Body of pancreas (tissue), 4 donors: ENCODE measurements around the gene KIAA1217. TPM values are rescaled to one million over a fixed set of nuclear protein-coding genes. Genes with fewer than 3 reads are reported as not detected.
A peak's percentile ranks its signal among the peaks of the same experiment; 100 is the strongest.

ENCODE experiments used
- ATAC-seq: fragments of 150-250 bp; one replicate; pipeline ENCODE4 v1.9.1; 2016
- DNase-seq, 4 donors: peaks; one replicate each; pipeline ENCODE4 v3.0.0-alpha.2; 2019
- H3K27ac ChIP-seq, 4 donors: fragments of 200-600 bp; sonication (generic); 1 replicate in 3 of 4; 2 replicates in 1 of 4; pipeline versions ENCODE4 v1.5.1 to v1.6.1; 2016 to 2019; ENCODE audit warnings: mild to moderate bottlenecking in 1 of 4, mixed read lengths in 1 of 4, moderate library complexity in 1 of 4
- H3K27me3 ChIP-seq, 2 donors: fragments of 200-600 bp; sonication (generic); one replicate each; pipeline ENCODE4 v1.6.0; 2016; ENCODE audit warnings: mild to moderate bottlenecking in 1 of 2
- H3K36me3 ChIP-seq, 2 donors: fragments of 200-600 bp; sonication (generic); replicated peaks in 1 of 2; 2 replicates each; pipeline ENCODE4 v1.5.1; 2016; ENCODE audit warnings: low read depth in 2 of 2; ENCODE audit not compliant: insufficient read depth in 1 of 2
- H3K4me1 ChIP-seq: fragments of 200-600 bp; sonication (generic); one replicate; pipeline ENCODE4 v1.6.0; 2016
- H3K4me3 ChIP-seq, 2 donors: fragments of 200-600 bp; sonication (generic); 1 replicate in 1 of 2; 2 replicates in 1 of 2; pipeline ENCODE4 v1.5.1; 2016 to 2019
- H3K9me3 ChIP-seq, 3 donors: fragments of 200-600 bp; sonication (generic); 1 replicate in 2 of 3; 2 replicates in 1 of 3; pipeline ENCODE4 v1.5.1; 2016
- POLR2A ChIP-seq, 3 donors: fragments of 450-650 bp; IDR thresholded peaks; one replicate each; pipeline ENCODE4 v1.6.1; 2016; ENCODE audit warnings: antibody characterized with exemption in 3 of 3, mild to moderate bottlenecking in 2 of 3
- WGBS, 2 donors: methylation state at CpG; one replicate each; pipeline ENCODE4 v1.1.5; 2017; 5-methylcytosine and 5-hydroxymethylcytosine counted together
- intact Hi-C: fragments of 100-400 bp; cut with DNase I; formaldehyde crosslinking; loops from one replicate; pipeline ENCODE4 v1.15.1; 2023
- total RNA-seq, 2 donors: library from RNA; depleted of rRNA; stranded (reverse); fragments of >200 nt; gene quantifications; one replicate each; pipeline ENCODE4 v1.1.0, GENCODE V29; 2016
- TF ChIP-seq, protein P1 (sequence below), 7 experiments: fragments of 450-650 bp in 4 of 7; fragments of 200-600 bp in 3 of 7; sonication (generic) in 3 of 7; IDR thresholded peaks; one replicate each; pipeline ENCODE4 v1.5.1; 2016 to 2019; ENCODE audit warnings: antibody characterized with exemption in 7 of 7

The KIAA1217 gene
- total RNA-seq, 2 donors from 2014 or later = 25.9 to 36.9 TPM

DNA sequence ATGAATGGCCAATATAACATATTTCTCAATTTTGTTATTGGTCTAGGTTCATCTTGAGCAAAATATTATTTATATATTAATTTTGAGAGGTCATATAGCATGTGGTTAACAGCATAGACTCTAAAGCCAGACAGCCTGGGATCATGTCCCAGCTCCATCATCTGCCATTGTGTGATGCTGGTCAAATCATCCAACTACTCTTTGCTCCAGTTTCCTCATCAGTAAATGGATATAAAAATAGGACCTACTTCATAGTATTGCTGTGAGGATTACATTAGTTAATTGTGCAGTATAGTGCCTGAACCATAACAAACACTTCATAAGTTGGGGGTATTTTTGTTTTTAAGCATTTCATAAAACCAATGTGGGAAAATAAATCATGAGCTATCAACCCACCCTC lies 199.0 kb downstream of the KIAA1217 start:
- intact Hi-C loops = no loop called here
- no peak for TF ChIP-seq POLR2A (IDR thresholded peaks at IDR 0.05)
- TF ChIP-seq, protein P1, sequence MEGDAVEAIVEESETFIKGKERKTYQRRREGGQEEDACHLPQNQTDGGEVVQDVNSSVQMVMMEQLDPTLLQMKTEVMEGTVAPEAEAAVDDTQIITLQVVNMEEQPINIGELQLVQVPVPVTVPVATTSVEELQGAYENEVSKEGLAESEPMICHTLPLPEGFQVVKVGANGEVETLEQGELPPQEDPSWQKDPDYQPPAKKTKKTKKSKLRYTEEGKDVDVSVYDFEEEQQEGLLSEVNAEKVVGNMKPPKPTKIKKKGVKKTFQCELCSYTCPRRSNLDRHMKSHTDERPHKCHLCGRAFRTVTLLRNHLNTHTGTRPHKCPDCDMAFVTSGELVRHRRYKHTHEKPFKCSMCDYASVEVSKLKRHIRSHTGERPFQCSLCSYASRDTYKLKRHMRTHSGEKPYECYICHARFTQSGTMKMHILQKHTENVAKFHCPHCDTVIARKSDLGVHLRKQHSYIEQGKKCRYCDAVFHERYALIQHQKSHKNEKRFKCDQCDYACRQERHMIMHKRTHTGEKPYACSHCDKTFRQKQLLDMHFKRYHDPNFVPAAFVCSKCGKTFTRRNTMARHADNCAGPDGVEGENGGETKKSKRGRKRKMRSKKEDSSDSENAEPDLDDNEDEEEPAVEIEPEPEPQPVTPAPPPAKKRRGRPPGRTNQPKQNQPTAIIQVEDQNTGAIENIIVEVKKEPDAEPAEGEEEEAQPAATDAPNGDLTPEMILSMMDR (IDR thresholded peaks at IDR 0.05) = no peak
- Histone ChIP-seq H3K27me3 (no peaks in the 10 kb centered on the region), H3K4me3 (no peak overlapping the region), H3K27ac (no peak overlapping the region), H3K9me3 (no peaks in the 10 kb centered on the region), H3K36me3 (no peaks in the 10 kb centered on the region), H3K4me1 (peaks cover under 1% of the 10 kb centered on the region)
- DNase-seq = no peak
- ATAC-seq = no peak

DNA sequence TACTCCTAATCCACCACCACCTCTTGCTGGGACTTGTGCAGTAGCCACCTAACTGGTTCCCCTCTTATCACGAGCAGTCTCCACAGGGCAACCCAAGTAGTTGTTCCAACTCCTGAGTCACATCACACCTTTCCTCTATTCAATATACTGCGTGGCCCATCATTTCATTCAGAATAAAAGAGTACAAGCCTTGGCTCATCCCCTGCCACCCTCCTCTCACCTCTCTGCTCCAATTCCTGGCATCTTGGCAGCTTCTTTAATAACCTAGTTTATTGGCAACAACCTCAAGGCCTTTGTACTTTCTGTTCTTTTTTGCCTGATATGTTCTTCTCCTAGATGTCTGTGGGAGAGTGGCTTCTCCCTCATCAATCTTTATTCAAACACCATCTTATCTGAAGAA lies 199.4 kb downstream of the KIAA1217 start:
- 86 to 92% methylated on average over 2 of the region's 2 CpGs for WGBS, 2 donors

DNA sequence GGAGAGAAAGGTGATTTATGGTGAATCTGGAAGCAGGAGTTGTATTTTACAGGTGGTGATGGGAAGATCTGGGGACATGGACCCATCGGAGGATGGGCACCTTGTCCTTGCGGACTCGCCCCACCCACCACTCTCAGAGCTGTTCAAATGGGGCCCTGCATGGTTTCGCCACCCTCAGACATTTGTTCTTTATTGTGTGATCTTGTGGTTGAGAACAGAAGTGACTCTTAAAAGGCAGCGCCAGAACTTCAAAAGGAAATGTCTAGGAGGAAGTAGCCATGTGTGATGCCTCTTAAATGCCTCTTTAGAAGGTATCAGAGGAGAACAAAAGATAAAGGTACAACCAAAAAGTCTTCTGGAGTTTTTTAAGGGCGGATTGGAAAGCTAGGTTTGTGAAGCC lies 205.7 kb downstream of the KIAA1217 start:
- no peak overlapping the region for H3K27ac ChIP-seq
- no peak for ATAC-seq
- no peak for DNase-seq
- TF ChIP-seq, protein P1 (IDR thresholded peaks at IDR 0.05) = no peak
- TF ChIP-seq POLR2A (IDR thresholded peaks at IDR 0.05) = no peak
- peaks cover 19% of the 10 kb centered on the region for H3K4me1 ChIP-seq
- no peaks in the 10 kb centered on the region for H3K9me3 ChIP-seq
- intact Hi-C loops = no loop called here
- no peak overlapping the region for H3K4me3 ChIP-seq
- WGBS, 2 donors = 83 to 95% methylated on average over 6 of the region's 6 CpGs
- H3K36me3 ChIP-seq = no peaks in the 10 kb centered on the region
- H3K27me3 ChIP-seq = no peaks in the 10 kb centered on the region

More for the DNA sequence above, 199.4 kb downstream of the KIAA1217 start:
- Histone ChIP-seq H3K36me3 (no peaks in the 10 kb centered on the region), H3K4me3 (no peak overlapping the region), H3K27me3 (no peaks in the 10 kb centered on the region), H3K4me1 (peaks cover 5% of the 10 kb centered on the region), H3K9me3 (no peaks in the 10 kb centered on the region), H3K27ac (no peak overlapping the region)
- DNase-seq = no peak
- intact Hi-C loops = no loop called here
- TF ChIP-seq POLR2A (IDR thresholded peaks at IDR 0.05) = no peak
- TF ChIP-seq, protein P1 (IDR thresholded peaks at IDR 0.05) = no peak
- ATAC-seq = no peak

DNA sequence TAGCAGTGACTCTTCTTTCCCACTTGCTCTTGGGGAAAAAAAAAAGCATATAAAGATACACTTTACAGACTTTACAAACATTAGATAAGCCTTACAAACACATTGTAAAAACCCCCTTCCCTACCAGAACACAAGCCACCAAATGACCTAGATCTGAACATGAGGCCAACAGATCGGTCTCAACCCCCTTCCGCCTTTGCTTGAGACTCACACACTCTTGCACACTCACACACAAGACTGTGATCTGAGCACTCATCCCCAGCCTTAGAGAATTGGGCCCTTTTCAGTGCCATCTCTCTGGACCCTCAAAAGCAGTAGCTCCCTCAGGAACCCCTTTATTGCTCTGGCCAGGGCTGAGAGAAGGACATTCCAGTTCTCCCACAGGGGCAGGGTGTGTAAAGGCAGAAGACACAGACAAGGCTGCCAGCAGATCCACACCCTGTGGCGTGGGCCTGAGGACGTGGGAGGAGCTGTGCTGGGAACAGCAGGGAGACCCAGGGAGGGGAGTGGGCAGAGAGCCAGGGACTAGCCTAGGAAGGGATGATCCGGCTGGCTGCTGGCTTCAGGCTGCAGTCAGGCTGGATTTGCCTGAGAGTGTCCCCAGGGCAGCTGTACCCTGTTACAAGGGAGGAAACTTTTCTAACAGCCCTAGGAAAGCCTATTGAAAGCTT lies 206.7 kb downstream of the KIAA1217 start:
- peak; percentile 48 to 70 (median 60) for DNase-seq
- intact Hi-C loops = no loop called here
- H3K27me3 ChIP-seq = no peaks in the 10 kb centered on the region

More for the DNA sequence above, 206.7 kb downstream of the KIAA1217 start:
- Histone ChIP-seq H3K4me3 (no peak overlapping the region), H3K4me1 (peaks cover 19% of the 10 kb centered on the region), H3K36me3 (no peaks in the 10 kb centered on the region), H3K27ac (peak overlapping the region in 1 of 4 donors; percentile 55), H3K9me3 (no peaks in the 10 kb centered on the region)
- ATAC-seq = peak; percentile 53
- TF ChIP-seq, protein P1 (IDR thresholded peaks at IDR 0.05) = no peak
- 56 to 67% methylated on average over 5 of the region's 5 CpGs for WGBS, 2 donors
